WI38 (cell line): ENCODE data around the gene SFXN4.

Experiments used
- H3K4me3 ChIP-seq: 2 replicates; pipeline ENCODE4 v1.5.1; 2011; ENCODE audit warnings: low read depth, mild to moderate bottlenecking, control low read depth, low read length
- CTCF ChIP-seq: IDR thresholded peaks from 2 replicates; pipeline ENCODE4 v1.5.1; 2012; ENCODE audit warnings: low read depth, mild to moderate bottlenecking, control low read depth, low read length

The SFXN4 gene

DNA sequence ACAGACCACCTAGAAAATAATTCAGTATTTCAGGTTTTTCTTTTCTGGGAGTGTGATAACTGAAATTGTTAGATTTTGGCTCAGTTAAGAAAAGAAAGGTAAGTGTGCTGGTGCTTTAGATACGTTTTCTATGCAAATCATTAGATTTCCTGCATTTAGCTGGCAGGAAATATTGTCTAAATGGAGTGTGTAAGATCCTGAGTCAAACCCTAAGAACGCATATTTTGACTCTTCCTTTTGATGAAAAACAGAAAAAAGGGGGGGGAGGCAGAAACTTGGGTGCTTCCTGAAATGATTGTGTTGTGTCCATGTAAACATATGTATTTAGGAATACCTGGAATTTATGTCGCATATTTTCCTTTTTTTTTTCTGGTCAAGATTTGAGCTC, 43.0 kb upstream of the SFXN4 start:
- no peak for TF ChIP-seq CTCF
- H3K4me3 ChIP-seq = peak overlapping the region; percentile 97

- peak overlapping the region; percentile 97 for H3K4me3 ChIP-seq
- TF ChIP-seq CTCF = no peak
These were observed 42.4 kb upstream of the SFXN4 start for GRCh38 chr10:119207713-119208552.

DNA sequence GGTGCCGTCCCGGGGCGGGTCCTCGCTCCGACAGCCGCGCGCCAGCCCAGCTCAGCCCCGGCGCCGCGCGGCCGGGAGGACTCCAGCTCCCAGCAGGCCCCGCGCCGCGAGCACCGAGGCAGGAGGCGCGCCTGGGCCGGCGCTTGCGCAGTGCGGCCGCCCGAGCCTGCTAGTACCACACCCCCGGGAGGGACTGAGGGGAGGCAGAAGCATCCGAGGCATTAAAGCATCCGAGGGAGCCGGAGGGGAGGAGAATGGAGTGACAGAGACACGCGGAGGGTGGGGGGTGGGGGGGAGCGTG, 41.8 kb upstream of the SFXN4 start, which contains the start of gene GRK5:
Gene GRK5, plus strand, starts transcription at position 206 of the 301 bp plus-strand sequence. CDS start 347 bp downstream, outside the sequence.
- no peak for TF ChIP-seq CTCF
- H3K4me3 ChIP-seq = peak within 1 kb of the TSS; percentile 97

DNA sequence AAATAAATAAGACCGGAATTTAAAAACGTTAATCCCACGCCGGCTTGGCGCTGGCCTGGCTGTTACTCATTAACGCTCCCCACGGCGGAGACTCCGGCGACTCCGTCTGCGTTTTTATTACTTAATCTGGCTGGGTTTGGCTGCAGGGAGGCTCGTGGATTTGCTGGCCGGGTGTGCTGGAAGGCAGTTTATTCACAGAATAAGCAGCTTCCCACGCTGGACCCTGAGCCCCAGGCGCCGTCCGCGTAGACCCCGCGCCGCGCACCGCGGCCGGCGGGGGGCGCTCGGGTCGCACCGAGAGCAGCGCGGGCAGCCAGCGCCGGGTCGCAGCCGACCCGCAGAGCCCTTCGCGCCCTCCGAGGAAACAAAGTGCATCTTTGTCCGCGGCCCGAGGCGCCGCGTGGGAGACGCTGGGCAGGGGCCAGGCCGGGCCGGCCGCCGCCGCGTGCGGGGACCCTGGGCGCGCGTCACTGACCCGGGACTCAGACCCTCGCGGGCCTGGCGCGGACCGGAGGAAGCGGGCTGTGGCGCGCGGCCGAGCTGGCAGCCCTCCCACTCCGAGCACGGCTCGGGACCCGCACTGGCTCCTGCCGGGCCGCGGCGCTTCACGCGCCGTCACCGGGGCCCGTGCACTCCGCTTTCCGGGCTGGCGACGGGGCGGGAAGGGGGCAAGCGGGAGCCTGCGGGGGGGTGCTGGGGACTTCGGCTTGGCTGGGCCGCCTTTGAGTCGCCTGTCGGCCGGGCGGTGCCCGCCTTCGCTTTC, 41.3 kb upstream of the SFXN4 start:
- peak; percentile 48 for TF ChIP-seq CTCF
- peak overlapping the region; percentile 97 for H3K4me3 ChIP-seq

- no peak for TF ChIP-seq CTCF
- H3K4me3 ChIP-seq = peak overlapping the region; percentile 97
These were observed 40.5 kb upstream of the SFXN4 start for GRCh38 chr10:119205894-119206602.

DNA sequence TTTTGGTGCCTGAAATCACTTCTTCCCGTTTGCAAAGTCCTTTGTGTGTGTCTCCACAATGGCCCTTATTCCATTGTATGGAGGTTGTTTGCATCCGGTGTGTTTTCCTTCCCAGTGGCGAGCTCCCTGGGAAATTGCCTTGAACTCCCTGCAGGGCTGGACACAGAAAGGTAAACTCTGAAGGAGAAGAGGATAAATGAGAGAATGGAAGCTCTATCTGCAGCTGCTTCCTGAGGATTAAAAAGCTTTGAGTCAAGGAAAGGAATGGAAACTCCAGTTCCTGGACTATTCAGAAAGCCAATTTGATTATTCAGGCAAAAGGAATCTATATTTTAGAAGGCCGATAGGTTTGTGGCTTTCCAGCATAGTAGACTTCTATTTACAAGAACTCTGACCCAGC, 37.5 kb upstream of the SFXN4 start:
- no peak overlapping the region for H3K4me3 ChIP-seq
- TF ChIP-seq CTCF = no peak

- TF ChIP-seq CTCF = no peak
These were observed 35.7 kb upstream of the SFXN4 start for GRCh38 chr10:119201233-119201632.

More at GRCh38 chr10:119201233-119201632, 35.7 kb upstream of the SFXN4 start:
- H3K4me3 ChIP-seq = no peak overlapping the region
